NCI-H2107 treated with DMSO at 0.1 percent for 48 hours (cell line): ENCODE results near the gene NUTM2G.
"Not testable (repeated sequence)": the region's sequence is repeated elsewhere in the genome, so short reads cannot be mapped to it uniquely, and the experiment has no call there.

ENCODE experiments used
- DNase-seq: peaks from one replicate; lab custom pipeline; 2025; ENCODE audit not compliant: unreplicated experiment; lab: John Stamatoyannopoulos, UW

The NUTM2G gene

DNA sequence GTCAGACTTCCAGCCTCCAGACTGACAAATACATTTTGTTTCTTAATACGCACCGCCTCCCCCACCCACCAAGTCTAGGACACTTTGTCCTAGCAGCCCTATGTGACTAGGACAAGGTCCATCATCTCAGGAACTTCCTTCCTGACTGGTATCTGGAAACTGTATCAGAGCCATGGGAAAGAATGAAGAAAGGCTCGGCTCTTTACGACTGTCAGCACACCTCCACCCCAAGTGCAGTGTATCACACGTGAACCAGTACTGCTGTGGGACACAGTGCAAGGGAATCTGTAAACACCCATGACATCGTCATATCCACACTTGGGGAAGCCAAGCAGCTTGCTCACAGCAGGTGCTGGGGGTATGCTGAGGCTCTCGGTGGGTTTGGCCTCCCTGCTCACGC lies 13.0 kb downstream of the NUTM2G start:
- DNase-seq: not testable (repeated sequence)

DNA sequence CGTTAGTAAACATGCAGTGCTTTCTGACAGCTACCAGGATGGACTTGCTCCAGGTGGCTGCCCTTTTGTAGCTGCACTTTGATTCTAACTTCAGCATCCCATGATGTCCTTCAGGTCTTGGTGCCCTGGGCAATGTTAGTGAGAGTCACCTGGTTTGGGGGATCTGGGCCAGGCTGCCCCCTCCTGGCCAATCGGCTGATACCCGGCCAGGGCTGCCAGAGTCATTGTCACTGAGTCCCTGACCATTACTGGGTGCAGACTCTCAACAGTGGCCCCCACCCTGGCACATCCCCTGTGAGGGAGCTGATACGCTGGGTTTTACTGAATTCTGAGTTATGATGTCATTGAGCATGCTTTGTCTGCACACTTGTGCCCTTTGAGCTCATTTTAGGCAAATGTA lies 13.5 kb downstream of the NUTM2G start:
- DNase-seq: not testable (repeated sequence)

DNA sequence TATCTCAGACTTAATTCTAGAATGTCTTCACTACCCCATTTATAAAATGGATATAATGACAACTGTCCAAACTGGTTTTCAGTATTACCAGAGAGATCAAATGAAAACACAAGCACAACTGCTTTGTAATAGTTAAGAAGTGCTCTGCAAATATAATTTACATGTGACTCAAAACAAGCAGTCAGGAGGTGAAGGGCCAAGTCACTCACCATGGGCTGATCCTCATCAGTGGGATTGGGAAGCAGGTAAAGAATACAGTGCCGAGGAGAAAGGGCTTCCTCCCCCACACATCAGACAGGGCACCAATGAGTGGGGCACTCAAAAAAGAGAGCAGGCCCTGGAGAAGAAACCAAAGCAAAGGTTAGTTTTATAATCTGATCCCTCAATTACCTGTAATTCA lies 20.7 kb downstream of the NUTM2G start:
- not testable (repeated sequence) for DNase-seq

DNA sequence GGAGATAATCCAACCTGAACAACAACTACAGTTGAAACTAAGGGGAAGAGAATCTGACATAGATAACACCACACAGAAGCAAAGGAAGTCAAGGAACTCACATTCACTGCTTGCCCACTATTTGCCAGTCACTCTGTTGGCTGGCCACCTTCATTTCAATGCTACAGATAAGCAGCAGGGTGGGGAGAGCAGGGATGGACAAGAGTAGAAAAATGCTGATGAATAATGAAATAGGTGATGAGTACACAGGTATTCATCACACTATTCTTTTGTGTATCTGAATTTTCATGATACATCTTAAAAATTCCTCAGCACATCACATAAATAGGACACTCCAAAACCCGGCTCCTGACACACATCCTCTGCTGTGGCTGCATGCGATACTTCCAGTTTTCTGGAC lies 21.9 kb downstream of the NUTM2G start:
- not testable (repeated sequence) for DNase-seq

DNA sequence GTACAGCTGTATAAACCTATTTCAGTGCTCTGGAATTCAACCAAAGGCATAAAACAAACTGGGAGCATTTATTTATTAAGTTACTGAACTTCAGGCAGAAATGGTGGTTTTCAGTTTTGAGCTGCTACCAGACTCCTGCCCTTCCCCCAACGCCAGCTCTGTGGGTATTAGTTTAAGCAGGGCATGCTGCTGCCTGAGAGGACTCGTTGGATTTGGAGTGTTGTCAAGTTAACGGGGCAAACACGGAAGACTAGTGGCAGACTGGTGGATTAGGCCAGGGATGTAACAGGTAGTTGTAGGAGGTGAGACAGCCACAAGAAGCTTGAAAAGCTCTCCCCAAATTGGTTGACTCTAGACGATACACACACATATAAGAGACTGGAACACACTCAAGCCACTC lies 38.9 kb downstream of the NUTM2G start:
- DNase-seq: not testable (repeated sequence)

DNA sequence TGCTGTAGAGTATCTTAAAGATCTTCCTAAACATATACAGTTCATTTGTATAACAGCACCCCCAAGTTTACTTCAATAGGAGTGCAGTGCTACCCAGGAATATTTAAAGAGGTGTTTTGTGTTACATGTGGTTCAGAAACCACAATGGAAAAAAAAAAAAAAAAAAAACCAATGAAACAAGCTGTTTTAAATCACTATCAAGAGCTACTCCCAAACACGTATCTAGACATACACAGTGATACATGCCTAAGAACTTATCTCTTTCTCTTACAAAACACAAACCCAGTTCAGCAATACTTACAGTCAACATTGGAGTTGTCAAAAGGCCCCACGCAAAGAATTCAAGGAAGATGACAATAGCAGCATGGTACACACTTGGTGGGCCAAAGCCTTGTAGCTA lies 43.9 kb downstream of the NUTM2G start:
- not testable (repeated sequence) for DNase-seq

DNA sequence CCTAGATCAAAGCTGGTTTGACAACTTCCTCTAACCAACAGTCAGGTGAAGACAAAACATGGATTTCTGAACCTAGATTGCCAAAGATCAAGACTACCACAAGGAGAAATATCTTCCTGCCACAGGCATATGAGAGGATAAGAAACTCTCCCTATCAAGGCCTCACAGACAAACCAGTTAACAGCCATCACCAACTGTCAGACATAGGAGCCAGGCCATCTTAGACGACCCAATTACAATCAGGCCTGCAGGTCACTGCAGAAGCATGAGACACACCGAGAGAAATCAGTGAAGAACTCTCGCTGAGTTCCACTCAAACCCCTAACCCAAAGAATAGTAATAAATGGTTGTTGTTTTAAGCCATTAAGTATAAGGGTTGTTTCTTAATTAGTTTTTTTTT lies 45.4 kb downstream of the NUTM2G start:
- DNase-seq: not testable (repeated sequence)

DNA sequence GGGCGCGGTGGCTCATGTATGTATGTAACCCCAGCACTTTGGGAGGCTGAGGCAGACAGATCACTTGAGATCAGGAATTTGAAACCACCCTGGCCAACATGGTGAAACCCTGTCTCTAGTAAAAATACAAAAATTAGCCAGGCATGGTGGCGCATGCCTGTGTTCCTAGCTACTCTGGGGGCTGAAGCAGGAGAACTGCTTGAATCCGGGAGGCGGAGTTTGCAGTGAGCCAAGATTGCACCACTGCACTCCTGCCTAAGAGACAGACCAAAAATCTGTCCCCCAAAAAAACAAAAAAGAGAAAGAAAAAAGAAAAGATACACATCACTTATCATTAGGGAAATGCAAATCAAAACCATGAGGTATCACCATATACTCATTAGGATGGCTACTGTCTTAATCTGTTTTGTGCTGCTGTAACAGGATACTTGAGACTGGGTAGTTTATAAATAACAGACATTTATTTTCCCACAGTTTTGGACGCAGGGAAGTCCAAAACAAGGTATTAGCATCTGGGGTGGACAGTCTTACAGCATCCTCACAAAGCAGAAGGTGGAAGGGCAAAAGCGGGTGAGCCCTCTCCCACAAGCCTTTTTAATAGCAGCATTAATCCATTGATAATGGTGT lies 55.0 kb downstream of the NUTM2G start:
- not testable (repeated sequence) for DNase-seq

DNA sequence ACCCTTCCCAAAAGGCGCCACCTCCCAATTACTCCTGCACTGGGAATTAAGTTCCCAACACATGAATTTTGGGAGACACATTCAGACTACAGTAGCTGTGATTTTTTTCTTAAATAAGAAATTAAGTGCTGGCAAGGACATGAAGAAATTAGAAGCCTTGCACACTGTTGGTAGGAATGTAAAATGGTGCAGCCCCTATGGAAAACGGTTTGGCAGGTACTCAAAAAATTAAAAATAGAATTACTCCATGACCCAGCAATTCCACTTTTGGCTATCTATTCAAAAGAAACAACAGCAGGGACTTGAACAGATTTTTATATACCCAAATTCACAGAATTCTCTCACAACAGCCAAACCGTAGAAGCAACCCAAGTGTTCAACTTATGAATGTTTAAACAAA lies 55.5 kb downstream of the NUTM2G start:
- not testable (repeated sequence) for DNase-seq

DNA sequence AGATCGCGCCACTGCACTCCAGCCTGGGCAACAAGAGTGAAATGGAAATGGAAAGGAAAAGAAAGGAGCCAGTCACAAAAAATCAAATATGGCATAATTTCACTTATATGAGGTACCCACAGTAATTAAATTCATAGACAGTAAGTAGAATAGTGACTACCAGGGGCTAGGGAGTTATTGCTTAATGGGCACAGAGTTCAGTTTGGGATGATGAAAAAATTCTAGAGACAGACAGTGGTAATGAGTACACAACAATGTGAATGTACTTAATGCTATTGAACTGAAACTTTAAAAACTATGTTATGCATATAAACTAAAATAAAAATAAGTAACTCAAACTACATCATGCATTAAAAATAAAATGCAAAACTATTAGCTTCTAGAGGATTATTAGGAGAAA lies 56.2 kb downstream of the NUTM2G start:
- not testable (repeated sequence) for DNase-seq
